GM19324 (cell line): ENCODE measurements around the gene GSTM5.
"Not testable (repeated sequence)": the region's sequence is repeated elsewhere in the genome, so short reads cannot be mapped to it uniquely, and the experiment has no call there.

Experiments used
- ATAC-seq: cut with Tn5 transposase; IDR thresholded peaks from one replicate; pipeline ENCODE4 v1.9.1; 2021; ENCODE audit warnings: mild to moderate bottlenecking, moderate library complexity; ENCODE audit not compliant: unreplicated experiment, low FRiP score

GSTM5 gene

GRCh38 chr1:109711593-109712320, at the start of gene GSTM5:
Gene GSTM5, plus strand, starts transcription at chr1:109712251. Its CDS starts 62 bp downstream, at chr1:109712313.
- not testable (repeated sequence) for ATAC-seq

- ATAC-seq = no peak
Measured at GRCh38 chr1:109664671-109665070, 47.4 kb upstream of the GSTM5 start.

GRCh38 chr1:109667452-109668122, 44.5 kb upstream of the GSTM5 start, which contains the start of gene GSTM2:
Gene GSTM2, plus strand, starts transcription at chr1:109668057. Its CDS starts 59 bp downstream, at chr1:109668116.
- ATAC-seq = peak; percentile 78

- ATAC-seq = no peak
Measured at GRCh38 chr1:109668123-109668775, 43.8 kb upstream of the GSTM5 start.

- no peak for ATAC-seq
Measured at GRCh38 chr1:109669246-109669948, 42.7 kb upstream of the GSTM5 start.

GRCh38 chr1:109669949-109670302, 42.1 kb upstream of the GSTM5 start:
- ATAC-seq = not testable (repeated sequence)

- no peak for ATAC-seq
Measured at GRCh38 chr1:109671067-109671466, 41.0 kb upstream of the GSTM5 start.

- not testable (repeated sequence) for ATAC-seq
Measured at GRCh38 chr1:109673861-109674260, 38.2 kb upstream of the GSTM5 start.

GRCh38 chr1:109676683-109677381, 35.2 kb upstream of the GSTM5 start:
- ATAC-seq = not testable (repeated sequence)

- no peak for ATAC-seq
Measured at GRCh38 chr1:109677459-109677858, 34.6 kb upstream of the GSTM5 start.

GRCh38 chr1:109678637-109679036, 33.4 kb upstream of the GSTM5 start:
- ATAC-seq = not testable (repeated sequence)

- ATAC-seq = not testable (repeated sequence)
Measured at GRCh38 chr1:109684777-109685176, 27.3 kb upstream of the GSTM5 start.

- not testable (repeated sequence) for ATAC-seq
Measured at GRCh38 chr1:109685399-109685798, 26.7 kb upstream of the GSTM5 start.

GRCh38 chr1:109685890-109686289, 26.2 kb upstream of the GSTM5 start:
- ATAC-seq = not testable (repeated sequence)

- not testable (repeated sequence) for ATAC-seq
Measured at GRCh38 chr1:109687109-109687508, 24.9 kb upstream of the GSTM5 start.

GRCh38 chr1:109687641-109688499, 24.2 kb upstream of the GSTM5 start, which contains the start of gene GSTM1:
Gene GSTM1, plus strand, starts transcription at chr1:109687817. Its CDS starts 57 bp downstream, at chr1:109687874.
- ATAC-seq = peak; percentile 90

- ATAC-seq = no peak
Measured at GRCh38 chr1:109689844-109690405, 22.1 kb upstream of the GSTM5 start.

- ATAC-seq = no peak
Measured at GRCh38 chr1:109691759-109692158, 20.3 kb upstream of the GSTM5 start.

GRCh38 chr1:109694400-109694799, 17.7 kb upstream of the GSTM5 start:
- not testable (repeated sequence) for ATAC-seq
